GM19463 (cell line): ENCODE results near the gene CREB5.

Experiments used
- ATAC-seq: cut with Tn5 transposase; IDR thresholded peaks from one replicate; pipeline ENCODE4 v1.9.1; 2021; ENCODE audit warnings: mild to moderate bottlenecking, moderate library complexity; ENCODE audit not compliant: unreplicated experiment

CREB5 gene

GRCh38 chr7:28672397-28672797 is 260.1 kb downstream of the CREB5 start:
- ATAC-seq, result no peak

GRCh38 chr7:28674359-28674782 is 262.1 kb downstream of the CREB5 start:
- no peak for ATAC-seq

GRCh38 chr7:28675429-28675828 is 263.1 kb downstream of the CREB5 start:
- no peak for ATAC-seq

- ATAC-seq, result no peak
Measured at GRCh38 chr7:28677668-28678067, 265.4 kb downstream of the CREB5 start.

- ATAC-seq, result no peak
Measured at GRCh38 chr7:28678431-28678965, 266.2 kb downstream of the CREB5 start.

- no peak for ATAC-seq
Measured at GRCh38 chr7:28681693-28682310, 269.5 kb downstream of the CREB5 start.

- ATAC-seq, result no peak
Measured at GRCh38 chr7:28682801-28683200, 270.5 kb downstream of the CREB5 start.

GRCh38 chr7:28684650-28685241 is 272.4 kb downstream of the CREB5 start:
- ATAC-seq, result peak; percentile 14

- ATAC-seq, result peak; percentile 22
Measured at GRCh38 chr7:28685242-28685643, 272.9 kb downstream of the CREB5 start.

GRCh38 chr7:28685644-28686417 is 273.5 kb downstream of the CREB5 start:
- ATAC-seq, result peak; percentile 50

GRCh38 chr7:28686418-28686800 is 274.1 kb downstream of the CREB5 start:
- no peak for ATAC-seq

- no peak for ATAC-seq
Measured at GRCh38 chr7:28687537-28687936, 275.2 kb downstream of the CREB5 start.

- no peak for ATAC-seq
Measured at GRCh38 chr7:28688174-28688573, 275.9 kb downstream of the CREB5 start.

- no peak for ATAC-seq
Measured at GRCh38 chr7:28688651-28689050, 276.3 kb downstream of the CREB5 start.

GRCh38 chr7:28695300-28696295 is 283.3 kb downstream of the CREB5 start:
- no peak for ATAC-seq

- ATAC-seq, result no peak
Measured at GRCh38 chr7:28697913-28698563, 285.7 kb downstream of the CREB5 start.

- ATAC-seq, result no peak
Measured at GRCh38 chr7:28698840-28699239, 286.5 kb downstream of the CREB5 start.

GRCh38 chr7:28700096-28700495 is 287.8 kb downstream of the CREB5 start:
- ATAC-seq, result no peak

- no peak for ATAC-seq
Measured at GRCh38 chr7:28700790-28701203, 288.5 kb downstream of the CREB5 start.

- no peak for ATAC-seq
Measured at GRCh38 chr7:28701731-28702130, 289.4 kb downstream of the CREB5 start.
